GM13976 (cell line): Measurements from ENCODE around the gene USP34.
A peak's percentile ranks its signal among the peaks of the same experiment; 100 is the strongest.

Source experiments
- DNase-seq: peaks from one replicate; pipeline ENCODE4 v3.0.0; 2012; ENCODE audit warnings: low spot score
- CTCF ChIP-seq: IDR thresholded peaks from 2 replicates; pipeline ENCODE4 v1.5.1; 2012; ENCODE audit warnings: borderline replicate concordance, mild to moderate bottlenecking; ENCODE audit not compliant: insufficient read depth; ENCODE audit errors: extremely low read depth, missing control alignments, control extremely low read depth
- in situ Hi-C: fragments of 300-500 bp; cut with MboI; formaldehyde crosslinking; loops from one replicate; pipeline ENCODE4 v1.12.0; 2022; ENCODE audit warnings: low sequenced_read_pairs, mixed read lengths, inconsistent platforms; ENCODE audit not compliant: unreplicated experiment

Gene USP34

GRCh38 chr2:61179701-61180639, 290.9 kb downstream of the USP34 start:
- no peak for TF ChIP-seq CTCF
- in situ Hi-C loops: no loop called here
- DNase-seq: no peak

- no peak for TF ChIP-seq CTCF
- in situ Hi-C loops: no loop called here
- peak; percentile 46 for DNase-seq
These were observed 292.0 kb downstream of the USP34 start for GRCh38 chr2:61178603-61179545.

GRCh38 chr2:61177727-61178549, 292.9 kb downstream of the USP34 start:
- TF ChIP-seq CTCF: no peak
- in situ Hi-C loops: no loop called here
- no peak for DNase-seq

- in situ Hi-C loops: no loop called here
- DNase-seq: peak; percentile 99
These were observed 293.8 kb downstream of the USP34 start for GRCh38 chr2:61176755-61177726.

GRCh38 chr2:61175036-61175435, 295.9 kb downstream of the USP34 start:
- TF ChIP-seq CTCF: no peak
- in situ Hi-C loops: no loop called here
- no peak for DNase-seq

More at GRCh38 chr2:61176755-61177726, 293.8 kb downstream of the USP34 start:
- TF ChIP-seq CTCF: no peak
